MM.1S (cell line): ENCODE data around the gene SNRPD3.
"Not testable (repeated sequence)": the region's sequence is repeated elsewhere in the genome, so short reads cannot be mapped to it uniquely, and the experiment has no call there.

Experiments
- EZH2 ChIP-seq: fragments of 300-600 bp; sonication (generic); optimal IDR thresholded peaks from 2 replicates; pipeline ENCODE3; 2017; ENCODE audit warnings: low read depth, mild to moderate bottlenecking, antibody characterized with exemption, low read length, mixed read lengths
- TF ChIP-seq, protein P1 (sequence below): fragments of 300-600 bp; sonication (generic); IDR thresholded peaks from 2 replicates; pipeline ENCODE4 v1.5.1; 2016; ENCODE audit warnings: antibody characterized with exemption, low read length, mixed read lengths

DNA sequence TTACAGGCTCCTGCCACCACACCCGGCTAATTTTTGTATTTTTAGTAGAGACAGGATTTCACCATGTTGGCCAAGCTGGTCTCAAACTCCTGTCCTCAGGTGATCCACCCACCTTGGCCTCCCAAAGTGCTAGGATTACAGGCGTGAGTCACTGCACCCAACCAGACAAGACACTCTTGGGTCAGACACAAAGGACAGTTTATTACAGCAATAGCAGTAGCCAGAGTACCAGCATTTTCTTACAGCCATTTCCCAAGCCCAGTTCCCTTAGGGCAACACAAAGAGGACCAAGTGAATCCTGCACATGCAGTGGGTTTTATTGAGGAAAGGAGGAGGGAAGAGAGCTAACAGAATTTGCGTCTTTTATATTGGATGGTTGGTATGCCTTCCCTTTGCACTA is 24.8 kb upstream of the SNRPD3 start:
- TF ChIP-seq, protein P1, sequence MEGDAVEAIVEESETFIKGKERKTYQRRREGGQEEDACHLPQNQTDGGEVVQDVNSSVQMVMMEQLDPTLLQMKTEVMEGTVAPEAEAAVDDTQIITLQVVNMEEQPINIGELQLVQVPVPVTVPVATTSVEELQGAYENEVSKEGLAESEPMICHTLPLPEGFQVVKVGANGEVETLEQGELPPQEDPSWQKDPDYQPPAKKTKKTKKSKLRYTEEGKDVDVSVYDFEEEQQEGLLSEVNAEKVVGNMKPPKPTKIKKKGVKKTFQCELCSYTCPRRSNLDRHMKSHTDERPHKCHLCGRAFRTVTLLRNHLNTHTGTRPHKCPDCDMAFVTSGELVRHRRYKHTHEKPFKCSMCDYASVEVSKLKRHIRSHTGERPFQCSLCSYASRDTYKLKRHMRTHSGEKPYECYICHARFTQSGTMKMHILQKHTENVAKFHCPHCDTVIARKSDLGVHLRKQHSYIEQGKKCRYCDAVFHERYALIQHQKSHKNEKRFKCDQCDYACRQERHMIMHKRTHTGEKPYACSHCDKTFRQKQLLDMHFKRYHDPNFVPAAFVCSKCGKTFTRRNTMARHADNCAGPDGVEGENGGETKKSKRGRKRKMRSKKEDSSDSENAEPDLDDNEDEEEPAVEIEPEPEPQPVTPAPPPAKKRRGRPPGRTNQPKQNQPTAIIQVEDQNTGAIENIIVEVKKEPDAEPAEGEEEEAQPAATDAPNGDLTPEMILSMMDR = not testable (repeated sequence)
- TF ChIP-seq EZH2 = not testable (repeated sequence)
